Uterus (tissue), 2 donors: ENCODE results near the gene SLC29A1.

Experiments
- POLR2A ChIP-seq, 2 donors: fragments of 450-650 bp; IDR thresholded peaks; one replicate each; pipeline ENCODE4 v1.6.1; 2016; ENCODE audit warnings: antibody characterized with exemption in 2 of 2, mild to moderate bottlenecking in 1 of 2, moderate library complexity in 1 of 2
- TF ChIP-seq, protein P1 (sequence below), 4 experiments: fragments of 200-600 bp in 2 of 4; fragments of 450-650 bp in 2 of 4; sonication (generic) in 2 of 4; IDR thresholded peaks; one replicate each; pipeline ENCODE4 v1.5.1; 2016 to 2019; ENCODE audit warnings: antibody characterized with exemption in 4 of 4, mild to moderate bottlenecking in 2 of 4, moderate library complexity in 1 of 4

DNA sequence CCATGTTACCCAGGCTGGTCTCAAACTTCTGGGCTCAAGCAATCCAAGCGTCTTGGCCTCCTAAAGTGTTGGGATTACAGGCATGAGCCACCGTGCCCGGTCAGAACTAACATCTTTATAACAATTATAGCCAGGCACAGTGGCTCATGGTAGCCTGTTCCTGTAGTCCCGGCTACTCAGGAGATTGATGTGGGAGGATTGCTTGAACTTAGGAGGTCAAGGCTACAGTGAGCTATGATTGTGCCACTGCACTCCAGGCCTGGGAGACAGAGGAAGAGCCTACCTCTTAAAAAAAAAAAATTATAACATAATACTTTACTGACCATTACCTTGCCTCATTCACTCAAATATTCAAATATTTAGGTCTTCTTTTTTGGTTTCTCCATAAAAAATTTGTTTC is 23.5 kb upstream of the SLC29A1 start:
- TF ChIP-seq, protein P1, sequence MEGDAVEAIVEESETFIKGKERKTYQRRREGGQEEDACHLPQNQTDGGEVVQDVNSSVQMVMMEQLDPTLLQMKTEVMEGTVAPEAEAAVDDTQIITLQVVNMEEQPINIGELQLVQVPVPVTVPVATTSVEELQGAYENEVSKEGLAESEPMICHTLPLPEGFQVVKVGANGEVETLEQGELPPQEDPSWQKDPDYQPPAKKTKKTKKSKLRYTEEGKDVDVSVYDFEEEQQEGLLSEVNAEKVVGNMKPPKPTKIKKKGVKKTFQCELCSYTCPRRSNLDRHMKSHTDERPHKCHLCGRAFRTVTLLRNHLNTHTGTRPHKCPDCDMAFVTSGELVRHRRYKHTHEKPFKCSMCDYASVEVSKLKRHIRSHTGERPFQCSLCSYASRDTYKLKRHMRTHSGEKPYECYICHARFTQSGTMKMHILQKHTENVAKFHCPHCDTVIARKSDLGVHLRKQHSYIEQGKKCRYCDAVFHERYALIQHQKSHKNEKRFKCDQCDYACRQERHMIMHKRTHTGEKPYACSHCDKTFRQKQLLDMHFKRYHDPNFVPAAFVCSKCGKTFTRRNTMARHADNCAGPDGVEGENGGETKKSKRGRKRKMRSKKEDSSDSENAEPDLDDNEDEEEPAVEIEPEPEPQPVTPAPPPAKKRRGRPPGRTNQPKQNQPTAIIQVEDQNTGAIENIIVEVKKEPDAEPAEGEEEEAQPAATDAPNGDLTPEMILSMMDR (IDR thresholded peaks at IDR 0.05), result no peak
- no peak for TF ChIP-seq POLR2A (IDR thresholded peaks at IDR 0.05)
